CD4-positive, alpha-beta T cell treated with Interleukin-2 at 100 ng/mL for 4 hours (primary cell): ENCODE data around the gene CCDC121.
"Not testable (repeated sequence)": the region's sequence is repeated elsewhere in the genome, so short reads cannot be mapped to it uniquely, and the experiment has no call there.

Source experiments
- DNase-seq: peaks from one replicate; pipeline ENCODE4 v3.0.0-alpha.2; 2020; ENCODE audit warnings: low spot score

Gene CCDC121

DNA sequence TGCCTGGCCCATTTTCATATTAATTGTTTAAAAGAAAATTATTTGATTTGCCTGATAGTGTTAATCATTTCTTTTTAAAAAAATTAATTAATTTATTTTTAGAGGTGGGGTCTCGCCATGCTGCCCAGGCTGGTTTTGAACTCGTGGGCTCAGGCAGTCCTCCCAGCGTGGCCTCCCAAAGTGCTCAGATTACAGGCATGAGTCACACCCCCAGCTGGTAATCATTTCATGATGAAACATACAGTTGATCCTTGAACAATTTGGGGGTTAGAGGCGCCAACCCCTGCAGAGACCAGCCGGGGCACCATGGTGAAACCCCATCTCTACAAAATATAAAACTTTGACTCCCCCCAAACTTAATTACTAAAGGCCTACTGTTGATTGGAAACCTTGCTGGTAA lies 8.0 kb upstream of the CCDC121 start:
- no peak for DNase-seq

DNA sequence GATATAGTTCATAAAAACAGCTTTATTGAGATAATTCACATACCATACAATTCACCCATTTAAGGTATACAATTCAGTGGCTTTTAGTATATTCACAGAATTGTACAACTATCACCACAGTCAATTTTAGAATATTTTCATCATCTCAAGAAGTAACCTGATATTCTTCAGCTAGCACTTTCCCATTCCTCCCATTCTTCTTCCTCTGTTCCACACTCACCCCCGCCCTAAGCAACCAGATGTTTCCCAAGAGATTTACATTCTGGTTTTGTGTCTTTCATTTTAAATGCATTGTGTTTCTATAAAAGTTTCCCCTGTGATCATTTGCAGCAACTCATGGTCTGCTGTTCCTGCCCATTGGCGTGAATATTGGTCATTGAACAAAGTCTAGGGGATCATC lies 5.5 kb upstream of the CCDC121 start:
- no peak for DNase-seq

DNA sequence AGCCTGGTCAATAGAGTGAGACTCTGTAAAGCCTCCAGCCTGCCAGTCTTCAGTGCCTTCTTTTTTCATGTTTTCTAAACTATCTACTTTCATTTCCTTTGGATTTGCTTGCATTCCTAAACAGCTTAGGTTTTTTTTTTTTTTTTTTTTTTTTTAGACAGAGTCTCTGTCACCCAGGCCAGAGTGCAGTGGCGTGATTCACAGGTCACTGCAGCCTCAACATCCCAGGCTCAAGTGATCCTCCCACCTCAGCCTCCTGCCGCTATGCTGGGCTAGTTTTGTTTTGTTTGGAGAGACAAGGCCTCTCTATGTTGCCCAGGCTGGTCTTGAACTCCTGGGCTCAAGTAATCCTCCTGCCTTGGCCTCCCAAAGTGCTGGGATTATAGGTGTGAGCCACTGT lies 1.4 kb upstream of the CCDC121 start:
- not testable (repeated sequence) for DNase-seq

DNA sequence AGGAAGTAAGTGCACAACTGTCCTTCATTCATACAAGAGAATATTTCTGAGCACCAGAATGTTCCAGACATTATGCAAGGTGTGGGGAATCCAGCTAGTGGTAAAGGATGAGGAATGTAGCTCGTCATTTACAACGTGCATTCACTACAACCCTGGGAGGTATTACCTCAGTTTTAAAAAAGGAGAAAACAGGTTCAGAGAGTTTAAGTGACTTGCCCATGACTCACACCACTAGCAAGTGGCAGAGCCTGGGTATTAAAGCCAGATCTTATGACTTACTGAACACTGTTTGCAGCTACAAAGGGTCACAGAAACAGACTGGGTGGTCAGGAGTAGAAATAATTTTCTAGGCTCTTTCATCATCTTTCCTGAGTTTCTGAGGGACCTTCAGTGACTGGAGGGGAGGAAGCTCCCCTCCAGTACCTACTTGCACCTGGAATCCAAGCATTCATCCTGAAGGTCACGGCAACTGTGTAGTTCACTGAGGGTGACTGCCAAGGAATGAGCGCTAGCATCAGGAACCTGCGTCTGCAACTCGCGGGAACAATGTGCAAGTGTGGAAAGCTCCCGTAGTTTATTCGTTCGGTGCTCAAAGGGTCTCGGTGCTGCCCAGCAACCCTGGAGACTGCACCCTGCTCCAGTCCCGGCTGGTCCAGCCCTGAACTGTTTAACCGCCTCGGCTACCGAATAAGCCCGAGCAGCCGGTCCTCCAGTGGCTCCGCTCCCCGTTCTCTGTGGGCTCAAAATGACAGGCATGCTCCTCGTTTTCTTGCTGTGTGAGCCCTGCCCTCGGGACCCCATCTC lies 647 bp downstream of the CCDC121 start:
- DNase-seq, result peak; percentile 22

DNA sequence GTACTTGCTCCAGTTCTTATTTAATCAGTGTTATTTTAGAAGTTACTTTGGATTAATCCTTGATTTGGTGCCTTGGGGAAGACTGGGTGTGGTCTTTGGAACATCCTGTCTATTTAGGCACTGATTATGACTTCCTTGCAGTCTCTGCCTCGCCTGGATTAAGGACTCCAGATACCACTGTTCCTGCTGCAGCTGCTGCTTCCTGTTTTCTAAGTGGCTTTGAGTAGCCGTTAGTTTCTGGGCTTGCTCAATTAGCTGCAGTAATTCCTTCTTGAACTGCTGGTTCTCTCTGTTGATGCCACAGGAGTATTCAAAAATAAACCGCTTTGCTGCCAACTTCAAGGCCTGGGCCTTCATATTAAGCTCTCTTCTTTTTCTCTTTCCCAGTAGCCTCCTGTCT lies 1.9 kb downstream of the CCDC121 start:
- not testable (repeated sequence) for DNase-seq

DNA sequence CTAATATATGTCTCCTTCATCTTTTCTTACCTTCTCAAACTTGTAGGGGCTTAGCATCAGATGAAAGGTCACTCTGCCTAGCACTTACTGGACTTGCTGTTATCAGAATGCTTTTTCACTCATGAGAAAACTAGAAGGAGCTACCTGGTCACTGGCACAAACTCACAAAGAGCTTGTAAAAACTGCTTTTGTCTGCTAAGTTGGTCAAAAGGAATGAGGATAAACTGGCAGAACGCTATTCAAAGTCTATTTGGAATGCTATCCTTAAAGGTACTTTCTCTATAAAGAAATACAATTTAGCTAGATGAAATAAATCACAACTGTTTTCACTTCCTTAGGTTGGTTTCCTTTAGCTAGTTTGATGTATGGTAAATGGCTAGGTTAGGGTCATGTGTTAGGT lies 2.5 kb downstream of the CCDC121 start:
- DNase-seq, result not testable (repeated sequence)

DNA sequence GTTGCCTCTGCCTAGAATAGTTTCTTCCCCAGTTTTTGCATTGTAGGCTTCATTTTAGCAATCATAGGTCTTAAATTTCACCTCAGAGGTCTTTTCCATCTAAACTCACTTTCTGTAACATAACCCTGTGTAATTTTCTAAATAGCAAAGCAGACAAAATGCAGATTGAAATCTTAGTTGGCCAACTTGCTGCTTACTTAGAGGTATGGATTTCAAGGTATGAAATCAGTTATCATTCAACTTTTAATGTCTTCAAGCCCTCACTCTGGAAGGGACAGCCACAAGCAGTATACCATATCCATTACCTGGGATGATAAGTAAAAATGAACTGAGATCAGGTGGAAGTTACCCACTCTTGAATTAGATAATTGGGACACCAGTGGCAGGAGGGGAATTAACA lies 3.9 kb downstream of the CCDC121 start:
- no peak for DNase-seq

DNA sequence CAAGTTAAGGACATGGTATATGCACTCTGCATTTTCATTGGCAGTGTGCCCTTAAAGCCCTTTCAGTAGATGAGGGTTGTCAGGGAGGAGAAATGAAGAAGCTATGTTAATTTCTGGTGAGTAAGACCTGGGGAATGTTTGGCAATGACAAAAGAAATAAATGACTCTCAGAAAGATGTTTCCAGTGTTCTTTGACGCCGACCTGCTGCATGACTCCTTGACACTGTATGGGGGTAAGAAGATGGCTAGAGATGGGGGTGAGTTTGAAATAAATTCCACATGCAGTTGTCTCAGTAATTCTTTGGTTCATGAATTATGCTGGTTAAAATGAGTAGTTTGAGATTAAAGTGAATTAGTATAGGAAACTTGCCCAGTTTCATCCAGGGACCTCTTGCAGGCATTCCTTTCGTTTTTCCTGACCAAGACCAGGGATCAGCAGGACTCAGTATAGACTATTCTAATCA lies 5.9 kb downstream of the CCDC121 start:
- DNase-seq, result no peak

DNA sequence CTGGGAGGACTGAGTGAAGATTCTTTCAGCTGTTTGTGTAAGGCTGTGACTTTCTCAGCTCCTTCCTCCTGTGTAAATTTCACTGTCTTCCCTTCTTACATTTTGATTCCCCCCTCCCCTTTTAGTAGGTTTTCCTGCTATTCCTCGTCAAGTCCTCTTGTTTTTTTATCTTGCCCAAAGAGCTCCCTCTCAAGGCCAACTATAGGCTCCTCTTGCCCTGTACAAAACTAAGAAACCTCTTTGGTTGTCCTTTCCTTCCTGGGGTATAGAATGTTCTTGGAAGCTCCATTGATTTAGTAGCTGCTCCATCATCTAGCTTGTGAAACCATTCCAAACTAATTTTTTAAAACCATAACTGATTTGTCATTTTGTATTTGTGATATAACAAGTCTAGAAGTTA lies 7.3 kb downstream of the CCDC121 start:
- no peak for DNase-seq

DNA sequence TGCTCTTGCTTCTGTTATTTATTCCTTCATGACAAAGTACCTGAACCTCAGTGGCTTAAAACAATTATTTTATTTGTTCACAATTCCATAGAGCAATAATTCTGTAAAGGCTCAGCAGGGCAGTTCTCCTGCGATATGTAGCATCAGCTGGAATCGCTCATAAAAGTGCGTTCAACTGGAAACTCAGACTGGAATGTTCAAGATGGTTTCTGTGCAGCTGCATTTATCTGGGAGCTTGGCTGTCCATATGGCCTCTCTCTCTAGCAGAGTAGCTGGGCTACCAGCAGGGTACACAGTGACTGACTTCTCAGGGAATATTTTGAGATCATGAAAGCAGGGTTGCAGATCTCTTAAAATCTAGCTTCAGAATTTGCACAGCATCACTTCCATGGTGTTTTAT lies 13.5 kb downstream of the CCDC121 start:
- DNase-seq, result no peak

DNA sequence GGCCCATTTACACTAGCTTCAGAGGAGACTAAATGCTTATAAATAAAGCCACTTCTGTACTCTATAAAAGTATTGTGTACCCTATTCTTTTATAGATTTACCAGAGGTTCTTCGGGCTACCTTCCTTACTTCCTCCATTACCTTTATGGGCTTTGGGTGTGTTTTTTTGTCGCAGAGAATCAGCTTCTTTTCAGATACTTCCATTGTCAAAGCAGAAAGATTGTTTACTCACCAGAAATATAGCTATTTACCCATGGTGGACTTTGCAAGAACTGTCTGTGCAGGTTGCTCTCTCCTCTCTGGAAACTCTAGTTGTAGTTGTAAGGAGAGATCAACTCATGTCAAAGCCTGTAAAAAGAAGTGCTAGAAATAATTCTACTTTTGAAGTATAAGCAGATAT lies 14.8 kb downstream of the CCDC121 start:
- DNase-seq, result no peak

DNA sequence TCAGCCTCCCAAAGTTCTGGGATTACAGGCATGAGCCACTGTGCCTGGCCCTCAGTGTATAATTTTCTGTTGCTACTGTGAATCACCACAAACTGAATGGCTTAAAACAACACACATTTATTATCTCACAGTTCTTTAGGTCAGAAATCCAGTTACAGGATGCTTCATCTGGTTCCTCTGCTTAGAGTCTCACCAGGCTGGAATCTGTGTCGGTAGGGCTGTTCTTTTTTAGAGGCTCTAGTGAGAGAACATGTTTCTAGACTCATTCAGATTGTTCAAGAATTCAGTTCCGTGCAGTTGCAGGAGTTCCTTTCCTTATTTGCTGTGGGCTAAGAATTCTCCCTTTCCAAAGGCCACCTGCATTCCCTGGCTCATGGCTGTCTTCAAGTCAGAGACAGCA lies 22.2 kb downstream of the CCDC121 start:
- DNase-seq, result no peak

DNA sequence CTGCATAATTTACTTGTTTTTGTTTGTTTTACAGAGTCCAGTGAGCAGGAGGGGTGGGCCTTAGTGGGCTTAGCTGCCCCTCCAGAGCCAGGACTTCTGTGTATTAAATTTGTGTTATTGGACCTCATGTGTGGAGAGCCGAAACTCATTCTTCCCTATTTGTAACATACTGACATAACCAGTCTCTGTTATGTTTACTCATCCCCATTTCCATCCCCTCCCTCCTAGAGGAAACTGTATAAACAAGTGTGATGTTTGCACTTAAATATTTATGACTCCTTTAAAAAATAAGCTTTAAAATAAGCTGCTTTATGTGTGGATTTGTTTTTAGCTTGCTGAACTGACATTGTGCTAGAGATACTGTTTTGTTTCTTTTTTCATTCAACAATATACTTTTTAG lies 32.2 kb downstream of the CCDC121 start:
- no peak for DNase-seq

DNA sequence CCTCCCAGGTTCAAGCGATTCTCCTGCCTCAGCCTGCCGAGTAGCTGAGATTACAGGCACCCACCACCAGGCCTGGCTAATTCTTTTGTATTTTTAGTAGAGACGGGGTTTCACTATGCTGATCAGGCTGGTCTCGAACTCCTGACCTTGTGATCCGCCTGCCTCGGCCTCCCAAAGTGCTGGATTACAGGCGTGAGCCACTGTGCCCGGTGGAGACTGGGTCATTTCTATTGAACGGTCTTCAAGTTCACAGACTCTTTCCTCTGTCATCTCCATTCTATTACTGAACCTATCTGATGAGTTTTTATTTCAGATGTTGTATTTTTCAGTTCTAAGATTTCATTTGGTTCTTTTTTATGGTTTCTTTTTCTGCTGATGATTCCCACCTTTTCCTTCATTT lies 33.4 kb downstream of the CCDC121 start:
- DNase-seq, result not testable (repeated sequence)

DNA sequence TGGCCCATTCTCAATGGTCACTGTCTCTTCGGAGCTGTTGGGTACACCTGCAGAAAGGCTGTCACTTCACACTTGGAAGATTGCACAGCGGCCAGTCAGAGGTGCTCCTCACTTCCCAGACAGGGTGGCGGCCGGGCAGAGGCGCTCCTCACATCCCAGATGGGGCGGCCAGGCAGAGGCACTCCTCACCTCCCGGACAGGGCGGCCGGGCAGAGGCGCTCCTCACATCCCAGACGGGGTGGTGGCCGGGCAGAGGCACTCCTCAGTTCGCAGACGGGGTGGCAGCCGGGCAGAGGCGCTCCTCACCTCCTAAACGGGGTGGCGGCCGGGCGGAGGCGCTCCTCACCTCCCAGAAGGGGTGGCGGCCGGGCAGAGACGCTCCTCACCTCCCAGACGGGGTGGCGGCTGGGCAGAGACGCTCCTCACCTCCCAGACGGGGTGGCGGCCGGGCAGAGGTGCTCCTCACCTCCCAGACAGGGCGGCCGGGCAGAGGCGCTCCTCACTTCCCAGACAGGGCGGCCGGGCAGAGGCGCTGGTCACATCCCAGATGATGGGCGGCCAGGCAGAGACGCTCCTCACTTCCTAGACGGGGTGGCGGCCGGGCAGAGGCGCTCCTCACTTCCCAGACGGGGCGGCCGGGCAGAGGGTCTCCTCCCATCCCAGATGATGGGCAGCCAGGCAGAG lies 34.6 kb downstream of the CCDC121 start:
- DNase-seq, result not testable (repeated sequence)

DNA sequence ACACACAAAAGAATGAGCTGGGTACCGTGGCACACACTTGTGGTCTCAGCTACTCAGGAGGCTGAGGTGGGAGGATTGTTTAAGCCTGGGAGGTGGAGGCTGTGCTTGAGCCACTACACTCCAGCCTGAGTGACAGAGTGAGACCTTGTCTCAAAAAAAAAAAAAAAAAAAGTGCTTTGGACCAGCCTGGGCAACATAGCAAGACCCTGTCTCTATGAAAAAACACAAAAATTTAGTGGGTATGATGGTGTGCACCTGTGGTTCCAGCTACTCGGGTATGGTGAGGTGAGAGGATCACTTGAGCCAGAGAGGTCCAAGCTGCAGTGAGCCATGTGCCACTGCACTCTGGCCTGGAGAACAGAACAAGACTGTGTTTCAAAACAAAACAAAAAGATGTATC lies 35.6 kb downstream of the CCDC121 start:
- DNase-seq, result no peak

DNA sequence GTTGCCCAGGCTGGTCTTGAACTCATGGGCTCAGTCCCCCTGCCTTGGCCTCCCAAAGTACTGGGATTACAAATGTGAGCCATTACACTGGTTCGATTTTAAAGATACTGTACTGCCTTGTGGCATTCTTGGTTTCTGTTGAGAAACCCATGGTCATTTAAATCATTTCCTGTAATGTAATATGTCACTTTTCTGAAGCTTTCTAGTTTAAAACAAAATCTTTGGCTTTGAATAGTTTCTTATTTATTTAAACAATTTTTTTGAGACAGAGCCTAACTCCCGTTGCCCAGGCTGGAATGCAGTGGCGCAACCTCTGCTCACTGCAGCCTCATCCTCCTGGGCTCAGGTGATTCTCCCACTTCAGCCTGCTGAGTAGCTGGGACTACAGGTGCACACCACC lies 37.1 kb downstream of the CCDC121 start:
- DNase-seq, result no peak

DNA sequence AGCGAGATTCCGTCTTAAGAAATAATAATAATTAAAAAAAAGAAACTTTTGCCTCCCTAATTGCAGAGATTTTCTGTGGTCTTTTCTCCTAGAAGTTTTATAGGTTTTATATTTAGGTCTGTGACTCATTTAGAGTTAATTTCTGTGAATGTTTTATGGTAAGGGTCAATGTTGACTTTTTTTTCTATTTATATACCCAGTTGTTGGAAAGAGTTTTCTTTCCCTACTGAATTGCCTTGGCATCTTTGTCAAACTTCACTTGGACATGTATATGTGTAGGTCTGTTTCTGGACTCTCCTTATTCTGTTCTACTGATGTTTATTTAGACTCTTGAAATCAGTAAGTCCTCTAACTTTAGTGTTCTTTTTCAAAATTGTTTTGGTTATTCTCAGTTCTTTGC lies 40.5 kb downstream of the CCDC121 start:
- no peak for DNase-seq

DNA sequence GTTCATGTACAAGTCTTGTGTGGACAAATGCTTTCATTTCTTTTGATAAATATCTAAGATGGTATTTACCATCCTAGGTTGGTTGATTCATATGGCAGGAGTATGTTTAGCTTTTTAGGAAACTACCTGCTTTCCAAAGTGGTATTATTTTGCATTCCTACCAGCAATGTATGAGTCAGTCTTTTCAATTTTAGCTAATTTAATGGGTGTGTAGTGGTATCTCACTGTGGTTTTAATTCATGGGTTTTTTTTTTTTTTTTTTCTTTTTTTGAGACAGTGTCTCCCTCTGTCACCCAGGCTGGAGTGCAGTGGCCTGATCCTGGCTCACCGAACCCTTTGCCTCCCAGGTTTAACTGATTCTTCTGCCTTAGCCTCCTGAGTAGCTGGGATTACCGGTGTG lies 41.8 kb downstream of the CCDC121 start:
- no peak for DNase-seq

DNA sequence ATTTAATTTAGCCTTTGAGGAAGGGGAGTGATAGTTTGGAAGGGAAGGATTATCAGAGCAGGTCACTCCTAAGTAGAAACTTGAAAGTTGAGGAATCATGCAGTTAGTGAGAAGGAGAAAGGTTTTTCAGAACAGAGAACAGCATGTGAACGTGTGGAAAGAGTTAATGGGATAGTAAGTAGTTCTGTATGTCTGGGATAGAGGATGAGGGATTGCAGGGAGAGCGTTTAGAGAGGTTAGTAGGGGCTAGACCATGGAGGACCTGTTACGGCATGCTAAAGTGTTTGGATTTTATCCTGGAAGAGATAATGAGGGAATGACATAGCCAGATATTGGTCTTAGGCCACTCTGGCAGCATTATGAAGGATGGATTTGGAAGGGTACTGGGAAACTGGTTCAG lies 44.2 kb downstream of the CCDC121 start:
- no peak for DNase-seq

DNA sequence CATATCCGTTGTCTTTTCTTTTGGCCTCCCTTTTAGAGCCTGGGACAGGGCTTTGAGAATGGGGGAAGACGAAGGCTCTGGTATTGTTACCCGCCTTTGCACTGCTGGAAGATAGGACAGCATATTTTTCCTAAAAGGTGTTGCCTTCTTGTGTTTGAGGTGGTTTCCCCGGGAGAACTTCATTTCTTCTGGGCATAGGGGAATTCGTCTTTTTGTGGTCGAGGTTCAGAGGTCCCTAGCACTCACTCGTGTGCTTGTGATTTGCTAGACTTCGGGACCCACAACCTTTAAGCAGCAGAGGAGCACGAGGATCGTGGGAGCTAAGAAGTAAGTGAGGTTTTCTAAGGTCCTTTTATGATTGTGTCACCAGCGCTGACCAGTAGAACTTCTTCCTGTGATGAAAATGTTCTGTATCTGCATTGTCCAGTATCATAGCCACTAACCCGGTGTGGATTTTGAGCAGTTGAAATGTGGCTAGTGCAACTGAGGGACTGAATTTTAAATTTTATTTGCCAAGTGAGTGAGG lies 45.4 kb downstream of the CCDC121 start:
- DNase-seq, result no peak

DNA sequence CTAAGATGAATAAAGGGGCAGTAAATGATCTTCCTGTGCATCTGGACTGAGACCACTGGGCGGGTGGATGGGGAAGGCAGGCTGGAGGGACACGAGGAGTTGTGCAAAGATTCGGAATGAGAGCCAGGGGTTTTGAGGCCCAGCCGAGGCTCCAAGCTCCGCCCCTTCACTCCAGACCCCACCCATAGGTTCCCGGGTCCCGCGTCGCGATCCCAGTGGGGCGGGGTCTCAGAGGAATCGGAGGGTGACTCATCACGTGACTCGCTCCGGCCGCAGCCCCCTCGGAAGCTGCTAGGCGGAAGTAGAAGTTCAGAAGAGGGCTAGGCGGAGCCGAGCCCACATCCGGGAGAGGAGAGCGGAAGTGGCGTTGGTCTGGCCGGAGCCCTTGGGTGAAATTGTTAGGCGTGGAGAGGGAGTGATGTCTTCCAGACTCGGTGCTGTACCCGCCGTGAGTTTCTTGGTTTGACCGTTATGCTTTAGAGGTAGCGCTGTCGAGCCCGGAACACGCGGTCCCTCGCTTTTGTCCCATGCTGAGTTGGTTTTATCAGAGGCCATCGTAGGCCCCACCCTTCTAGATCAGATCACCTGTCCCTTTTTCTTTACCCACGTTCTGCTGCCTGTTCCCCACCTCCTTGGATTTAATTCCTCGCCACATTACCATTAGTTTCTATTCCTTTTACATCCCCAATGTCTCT lies 46.0 kb downstream of the CCDC121 start, which contains the start of gene ZNF512:
Gene ZNF512 (plus strand): TSS at position 348 of the 695 bp plus-strand sequence. CDS start 71 bp downstream, at position 419.
- peak; percentile 82 for DNase-seq
